Measurements from ENCODE around the gene IFNGR1. TPM values are rescaled to one million over a fixed set of nuclear protein-coding genes. Genes with fewer than 3 reads are reported as not detected.

IFNGR1 gene
- total RNA-seq (100 to 1,000 TPM; 115 to 157 (median 141) TPM), polyA plus RNA-seq (125 TPM)
- long read RNA-seq, donor 1, transcript IFNGR1-207 (7 exons, 2,492 nt) = minor isoform, 31 of 453 reads
- long read RNA-seq, donor 1, transcript IFNGR1-201 (7 exons, 2,139 nt) = major isoform, 372 of 453 reads
- long read RNA-seq, donor 1, transcript IFNGR1-211 (8 exons, 2,519 nt) = minor isoform, 9 of 453 reads
- long read RNA-seq, donor 1, partial matches to known transcripts = 12 of 453 reads
- long read RNA-seq, donor 1, other reads (novel, unspliced or antisense) = 22 of 453 reads
- long read RNA-seq, donor 2, transcript IFNGR1-207 (7 exons, 2,492 nt) = minor isoform, 16 of 216 reads
- long read RNA-seq, donor 2, transcript IFNGR1-201 (7 exons, 2,139 nt) = major isoform, 178 of 216 reads
- long read RNA-seq, donor 2, transcript IFNGR1-211 (8 exons, 2,519 nt) = minor isoform, 5 of 216 reads
- long read RNA-seq, donor 2, partial matches to known transcripts = 5 of 216 reads
- long read RNA-seq, donor 2, other reads (novel, unspliced or antisense) = 5 of 216 reads
- long read RNA-seq, donor 3, transcript IFNGR1-207 (7 exons, 2,492 nt) = minor isoform, 58 of 1,521 reads
- long read RNA-seq, donor 3, transcript IFNGR1-201 (7 exons, 2,139 nt) = major isoform, 1,349 of 1,521 reads
- long read RNA-seq, donor 3, transcript IFNGR1-211 (8 exons, 2,519 nt) = minor isoform, 27 of 1,521 reads
- long read RNA-seq, donor 3, transcript IFNGR1-209 (7 exons, 1,948 nt) = minor isoform, 8 of 1,521 reads
- long read RNA-seq, donor 3, partial matches to known transcripts = 20 of 1,521 reads
- long read RNA-seq, donor 3, other reads (novel, unspliced or antisense) = 54 of 1,521 reads
- long read RNA-seq, donor 4, transcript IFNGR1-201 (7 exons, 2,139 nt) = major isoform, 197 of 239 reads
- long read RNA-seq, donor 4, transcript IFNGR1-207 (7 exons, 2,492 nt) = minor isoform, 15 of 239 reads
- long read RNA-seq, donor 4, partial matches to known transcripts = 2 of 239 reads
- long read RNA-seq, donor 4, other reads (novel, unspliced or antisense) = 18 of 239 reads

DNA sequence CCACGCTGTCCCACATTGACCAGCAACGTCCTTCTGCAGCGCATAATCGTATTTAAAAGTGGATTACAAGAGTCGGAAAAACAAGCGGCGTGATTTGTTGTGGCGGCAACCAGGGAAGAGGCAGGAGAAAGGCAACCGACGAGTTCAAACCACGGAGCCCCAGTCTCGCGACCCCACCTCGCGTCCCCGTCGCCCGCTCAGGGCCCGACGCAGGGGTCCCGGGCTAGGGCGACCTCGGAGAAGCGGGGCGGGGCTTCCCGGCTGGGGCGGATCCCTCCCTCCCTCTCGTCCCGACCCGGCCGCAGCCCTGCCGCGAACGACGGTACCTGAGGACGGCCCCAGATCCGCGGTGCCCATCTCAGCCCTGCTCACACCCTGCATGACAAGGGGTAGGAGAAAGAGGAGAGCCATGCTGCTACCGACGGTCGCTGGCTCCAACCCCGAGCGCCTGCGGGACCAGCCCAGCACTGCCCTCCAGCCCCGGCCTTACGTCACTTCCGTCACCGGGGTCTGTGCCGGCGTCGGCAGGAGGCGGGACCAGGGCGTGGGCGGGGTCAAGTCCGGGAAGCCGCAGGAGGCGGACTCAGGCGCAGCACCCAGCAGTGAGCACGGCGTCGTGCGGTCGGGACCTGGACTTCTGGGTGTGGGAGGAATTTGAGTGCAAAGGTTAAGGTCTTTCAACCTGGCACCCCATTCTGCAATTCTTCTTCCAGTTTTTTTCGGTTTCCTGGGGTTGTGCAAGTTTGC, at the start of gene IFNGR1:
TSS of gene IFNGR1 (minus strand) at position 469 of the 747 bp plus-strand sequence. CDS start at position 411, 58 bp downstream.
- under 1% methylated on average over 62 of the region's 64 CpGs for WGBS

DNA sequence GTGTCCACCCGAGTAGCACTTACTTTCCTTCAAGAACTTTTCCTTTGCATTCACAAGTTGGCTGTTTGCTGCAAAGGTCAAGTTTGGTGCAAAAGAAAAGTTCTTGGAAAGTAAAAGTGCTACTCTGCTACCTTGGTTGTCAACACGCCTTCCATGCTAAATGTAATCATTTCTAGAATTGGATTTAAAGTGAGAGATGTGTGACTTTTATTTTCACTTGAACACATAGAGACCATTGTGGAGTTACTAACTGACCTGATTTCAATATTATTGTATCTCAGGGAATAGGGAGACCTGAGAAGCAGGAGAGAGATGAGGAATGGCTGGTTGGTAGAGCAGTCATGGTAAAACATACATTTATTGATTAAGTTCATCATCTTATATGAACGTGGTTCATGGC, 49.7 kb upstream of the IFNGR1 start:
- Histone ChIP-seq H3K27ac (ENCODE audit: low read length) (no peak overlapping the region), H3K9me3 (ENCODE audit: control insufficient read depth, low read length) (no peaks in the 10 kb centered on the region), H3K4me3 (ENCODE audit: low read length) (no peak overlapping the region), H3K4me1 (ENCODE audit: control insufficient read depth, insufficient read depth, low read length) (peaks cover 3% of the 10 kb centered on the region), H3K27me3 (ENCODE audit: control insufficient read depth, insufficient read depth) (no peaks in the 10 kb centered on the region)
- intact Hi-C loops (cut with DNase I) = loop anchor here in 3 of 4 donors (10.0 kb wide), 3 partner anchors 54 to 376 kb away; partner anchors contain the start of gene IFNGR1 (in 1 of the 3)
- 96% methylated on average over 3 of the region's 3 CpGs for whole genome bisulfite sequencing
- ATAC-seq (no peak), DNase-seq (no peak)

More for the DNA sequence above, at the start of gene IFNGR1:
- H3K27me3 ChIP-seq (ENCODE audit: control insufficient read depth, insufficient read depth) = no peaks in the 10 kb centered on the region
- H3K4me3 ChIP-seq (ENCODE audit: low read length) = peak within 1 kb of the TSS; percentile 83
- H3K9me3 ChIP-seq (ENCODE audit: control insufficient read depth, low read length) = no peaks in the 10 kb centered on the region
- intact Hi-C loops (cut with DNase I) = loop anchor here in 1 of 4 donors (10.0 kb wide), 2 partner anchors 46 to 124 kb away; no protein-coding TSS in a partner anchor
- H3K4me1 ChIP-seq (ENCODE audit: control insufficient read depth, insufficient read depth, low read length) = peaks cover 14% of the 10 kb centered on the region
- DNase-seq = peak; percentile 98 to 100 (median 99)
- peak; percentile 98 for ATAC-seq
- peak within 1 kb of the TSS; percentile 88 for H3K27ac ChIP-seq (ENCODE audit: low read length)

DNA sequence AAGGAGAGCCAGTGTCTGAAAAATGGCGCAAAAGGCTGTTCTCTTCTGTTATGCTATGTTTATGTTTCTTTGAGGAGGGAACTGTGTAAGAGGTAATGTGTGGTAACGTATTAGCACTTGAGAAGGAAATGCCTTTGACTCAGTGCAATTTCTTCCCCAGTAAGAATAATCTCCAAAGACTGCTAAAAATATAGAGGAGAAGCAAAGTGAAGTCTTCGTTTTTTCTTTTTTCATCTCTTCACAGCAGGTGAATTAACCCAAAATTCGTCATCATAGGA, 47.1 kb upstream of the IFNGR1 start:
- no peak for ATAC-seq
- DNase-seq = no peak
- intact Hi-C loops (cut with DNase I) = loop anchor here in 3 of 4 donors (10.0 kb wide), 3 partner anchors 51 to 379 kb away; partner anchors contain the start of gene IFNGR1 (in 1 of the 3)
- no peak overlapping the region for H3K27ac ChIP-seq (ENCODE audit: low read length)
- H3K9me3 ChIP-seq (ENCODE audit: control insufficient read depth, low read length) = no peaks in the 10 kb centered on the region
- no peak overlapping the region for H3K4me3 ChIP-seq (ENCODE audit: low read length)
- WGBS = 79% methylated on average over 4 of the region's 4 CpGs
- H3K27me3 ChIP-seq (ENCODE audit: control insufficient read depth, insufficient read depth) = no peaks in the 10 kb centered on the region
- peaks cover 3% of the 10 kb centered on the region for H3K4me1 ChIP-seq (ENCODE audit: control insufficient read depth, insufficient read depth, low read length)

DNA sequence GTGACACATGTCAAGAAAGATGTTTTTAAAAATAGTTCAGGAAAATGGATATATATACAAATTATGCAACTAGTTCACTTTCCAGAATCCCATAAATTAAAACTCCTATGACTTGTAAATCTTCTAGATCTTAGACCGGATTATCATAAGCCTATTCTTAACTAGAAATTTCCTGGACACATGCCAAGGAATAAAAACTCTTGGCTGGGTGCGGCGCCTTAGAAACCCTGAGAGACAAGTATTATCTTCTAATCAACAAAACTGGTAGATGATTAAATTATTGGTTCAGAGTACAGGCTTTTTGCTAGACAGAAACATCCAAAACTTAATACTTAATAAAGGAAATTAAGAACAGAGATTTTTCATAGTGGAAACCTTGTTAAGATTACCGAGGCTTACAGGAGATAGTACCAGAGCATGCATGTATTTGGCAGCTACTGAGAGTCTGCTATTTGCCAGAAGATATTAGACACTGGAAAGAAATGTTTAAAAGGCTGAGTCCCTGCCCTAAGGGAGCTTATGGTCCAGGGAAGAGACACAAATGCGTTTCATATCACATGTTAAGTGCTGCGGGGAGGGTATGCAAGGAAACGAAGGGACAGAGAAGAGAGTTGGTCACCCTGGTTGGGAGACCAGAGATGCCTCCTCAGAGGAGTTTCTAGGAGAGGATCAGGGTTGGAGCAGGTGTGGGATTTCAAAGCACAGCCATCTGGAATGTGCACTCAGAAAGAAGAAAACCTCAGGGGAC, 46.5 kb upstream of the IFNGR1 start:
- Histone ChIP-seq H3K4me1 (ENCODE audit: control insufficient read depth, insufficient read depth, low read length) (peaks cover 6% of the 10 kb centered on the region), H3K27ac (ENCODE audit: low read length) (no peak overlapping the region), H3K9me3 (ENCODE audit: control insufficient read depth, low read length) (no peaks in the 10 kb centered on the region), H3K4me3 (ENCODE audit: low read length) (no peak overlapping the region), H3K27me3 (ENCODE audit: control insufficient read depth, insufficient read depth) (no peaks in the 10 kb centered on the region)
- intact Hi-C loops (cut with DNase I) = loop anchor here in 3 of 4 donors (10.0 kb wide), 3 partner anchors 51 to 379 kb away; partner anchors contain the start of gene IFNGR1 (in 1 of the 3)
- ATAC-seq (peak; percentile 40 to 43), DNase-seq (no peak)
- 46% methylated on average over 7 of the region's 7 CpGs for WGBS

DNA sequence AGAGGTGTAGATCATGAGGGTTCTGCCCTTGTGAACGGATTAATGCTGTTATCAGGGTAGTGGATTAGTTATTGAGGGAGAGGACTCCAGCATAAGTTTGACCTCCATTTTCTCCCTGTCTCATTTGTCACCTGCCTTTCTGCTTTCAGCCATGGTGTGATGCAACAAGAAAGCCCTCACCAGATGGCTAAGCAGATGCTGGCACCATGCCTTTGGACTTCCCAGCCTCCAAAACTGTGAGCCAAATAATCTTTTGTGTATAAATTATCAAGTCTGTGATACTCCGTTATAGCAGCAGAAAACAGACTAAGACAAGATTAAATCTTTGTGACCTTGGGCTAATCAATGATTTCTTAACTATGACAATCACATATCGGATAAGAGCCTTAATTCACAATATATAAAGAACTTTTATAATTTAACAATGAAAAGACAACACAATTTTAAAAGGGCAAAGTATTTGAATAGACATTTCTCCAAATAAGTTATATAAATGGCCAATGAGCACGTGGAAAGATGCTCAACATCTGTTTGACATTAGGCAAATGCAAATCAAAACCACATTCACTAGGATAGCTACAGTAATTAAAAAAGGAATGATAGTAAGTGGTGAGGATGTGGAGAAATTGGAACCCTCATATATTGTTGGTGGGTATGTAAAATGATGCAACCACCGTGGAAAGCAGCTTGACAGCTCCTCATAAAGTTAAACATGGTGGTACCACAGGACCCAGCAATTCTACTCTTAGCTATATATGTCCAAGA, 45.3 kb upstream of the IFNGR1 start:
- Histone ChIP-seq H3K4me3 (ENCODE audit: low read length) (no peak overlapping the region), H3K4me1 (ENCODE audit: control insufficient read depth, insufficient read depth, low read length) (peaks cover 7% of the 10 kb centered on the region), H3K27ac (ENCODE audit: low read length) (no peak overlapping the region), H3K9me3 (ENCODE audit: control insufficient read depth, low read length) (no peaks in the 10 kb centered on the region), H3K27me3 (ENCODE audit: control insufficient read depth, insufficient read depth) (no peaks in the 10 kb centered on the region)
- ATAC-seq (no peak), DNase-seq (peak in 1 of 3 donors; percentile 48)
- intact Hi-C loops (cut with DNase I) = loop anchor here in 3 of 4 donors (10.0 kb wide), 3 partner anchors 50 to 380 kb away; partner anchors contain the start of gene IFNGR1 (in 1 of the 3)
- 58% methylated on average over 5 of the region's 5 CpGs for WGBS

DNA sequence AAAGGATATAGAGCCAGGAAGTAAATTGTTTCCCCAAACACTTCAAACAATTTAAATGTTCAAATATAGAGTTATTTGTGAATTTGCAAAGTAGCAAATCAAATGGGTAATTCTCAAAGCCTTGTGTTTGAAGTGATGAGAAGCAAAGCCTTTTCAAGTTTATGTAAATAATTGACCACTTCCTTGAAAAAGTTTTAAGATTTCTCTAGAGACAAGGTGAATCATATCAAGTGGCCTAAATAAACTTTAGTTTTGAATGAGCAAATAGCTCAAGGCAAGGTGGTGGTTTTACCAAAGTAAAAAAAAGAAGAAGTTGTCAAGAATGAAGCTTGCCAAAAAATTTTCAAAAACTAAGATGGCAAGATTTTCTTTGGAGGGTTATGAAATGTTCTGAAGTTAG, 42.6 kb upstream of the IFNGR1 start:
- no peak overlapping the region for H3K27ac ChIP-seq (ENCODE audit: low read length)
- ATAC-seq = no peak
- intact Hi-C loops (cut with DNase I) = loop anchor here in 3 of 4 donors (10.0 kb wide), 3 partner anchors 47 to 383 kb away; partner anchors contain the start of gene IFNGR1 (in 1 of the 3)

DNA sequence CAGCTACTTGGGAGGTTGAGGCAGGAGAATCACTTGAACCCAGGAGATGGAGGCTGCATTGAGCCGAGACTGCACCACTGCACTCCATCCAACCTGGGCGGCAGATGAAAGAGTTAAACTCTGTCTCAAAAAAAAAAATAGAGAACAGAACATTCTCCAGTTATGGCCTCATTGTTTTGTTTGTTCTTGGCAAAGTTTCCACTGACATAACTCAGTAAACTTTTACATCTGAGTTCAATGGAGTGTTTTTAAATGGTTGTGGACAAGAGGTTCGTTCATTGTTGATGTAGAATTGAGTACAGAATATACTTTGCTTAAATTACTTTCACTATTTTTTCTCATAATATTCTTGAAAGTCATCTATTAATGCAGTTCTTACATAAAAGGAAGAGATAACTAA, 42.2 kb upstream of the IFNGR1 start:
- peak; percentile 28 to 46 for ATAC-seq

More for the DNA sequence above, 42.6 kb upstream of the IFNGR1 start:
- Histone ChIP-seq H3K4me1 (ENCODE audit: control insufficient read depth, insufficient read depth, low read length) (peaks cover 7% of the 10 kb centered on the region), H3K9me3 (ENCODE audit: control insufficient read depth, low read length) (no peaks in the 10 kb centered on the region), H3K4me3 (ENCODE audit: low read length) (no peak overlapping the region), H3K27me3 (ENCODE audit: control insufficient read depth, insufficient read depth) (no peaks in the 10 kb centered on the region)
- no peak for DNase-seq

DNA sequence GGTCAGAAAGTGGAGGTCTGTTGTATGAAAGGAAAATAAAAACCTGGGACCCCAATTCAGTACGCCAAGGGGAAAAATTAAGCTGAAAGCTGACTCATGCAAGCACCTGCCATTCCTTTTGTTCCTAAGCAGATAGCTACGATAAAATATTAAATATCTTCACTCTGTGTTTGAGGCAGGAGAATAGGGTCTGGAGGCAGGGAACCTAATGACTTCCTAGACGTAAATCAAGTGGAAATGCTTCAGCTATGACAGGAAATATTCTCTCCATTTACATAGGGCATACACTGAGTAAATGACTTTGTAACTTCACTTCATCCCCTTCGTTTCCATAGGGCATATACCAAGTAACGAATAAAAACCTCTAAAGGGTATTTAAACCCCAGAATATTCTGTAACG, 41.0 kb upstream of the IFNGR1 start:
- Histone ChIP-seq H3K9me3 (ENCODE audit: control insufficient read depth, low read length) (no peaks in the 10 kb centered on the region), H3K27me3 (ENCODE audit: control insufficient read depth, insufficient read depth) (no peaks in the 10 kb centered on the region), H3K27ac (ENCODE audit: low read length) (no peak overlapping the region), H3K4me3 (ENCODE audit: low read length) (no peak overlapping the region), H3K4me1 (ENCODE audit: control insufficient read depth, insufficient read depth, low read length) (peaks cover 4% of the 10 kb centered on the region)
- intact Hi-C loops (cut with DNase I) = loop anchor here in 3 of 4 donors (10.0 kb wide), 3 partner anchors 45 to 385 kb away; partner anchors contain the start of gene IFNGR1 (in 1 of the 3)
- ATAC-seq (no peak), DNase-seq (no peak)
- 75% methylated on average over 6 of the region's 6 CpGs for WGBS

More for the DNA sequence above, 42.2 kb upstream of the IFNGR1 start:
- Histone ChIP-seq H3K4me1 (ENCODE audit: control insufficient read depth, insufficient read depth, low read length) (peaks cover 7% of the 10 kb centered on the region), H3K4me3 (ENCODE audit: low read length) (no peak overlapping the region), H3K27ac (ENCODE audit: low read length) (peak overlapping the region; percentile 66), H3K27me3 (ENCODE audit: control insufficient read depth, insufficient read depth) (no peaks in the 10 kb centered on the region), H3K9me3 (ENCODE audit: control insufficient read depth, low read length) (no peaks in the 10 kb centered on the region)
- 35% methylated on average over 3 of the region's 3 CpGs for WGBS
- intact Hi-C loops (cut with DNase I) = loop anchor here in 3 of 4 donors (10.0 kb wide), 3 partner anchors 47 to 383 kb away; partner anchors contain the start of gene IFNGR1 (in 1 of the 3)
- no peak for DNase-seq

DNA sequence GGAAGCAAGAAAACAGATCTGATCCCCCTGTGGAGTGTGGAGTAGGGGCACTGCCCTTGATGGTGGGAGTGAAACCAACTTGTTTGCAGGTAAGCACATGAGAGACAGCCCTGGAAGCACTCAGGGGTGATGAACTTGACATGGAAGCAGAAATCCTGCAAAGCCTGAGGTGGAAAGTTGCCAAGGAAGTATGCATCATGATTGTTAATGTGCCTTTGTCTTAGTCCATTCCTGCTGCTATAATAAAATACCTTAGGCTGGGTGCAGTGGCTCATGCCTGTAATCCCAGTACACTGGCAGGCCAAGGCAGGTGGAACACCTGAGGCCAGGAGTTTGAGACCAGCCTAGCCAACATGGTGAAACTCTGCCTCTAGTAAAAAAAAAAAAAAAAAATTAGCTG, 40.2 kb upstream of the IFNGR1 start:
- ATAC-seq (no peak), DNase-seq (no peak)
- Histone ChIP-seq H3K27me3 (ENCODE audit: control insufficient read depth, insufficient read depth) (no peaks in the 10 kb centered on the region), H3K4me3 (ENCODE audit: low read length) (no peak overlapping the region), H3K27ac (ENCODE audit: low read length) (no peak overlapping the region), H3K9me3 (ENCODE audit: control insufficient read depth, low read length) (no peaks in the 10 kb centered on the region), H3K4me1 (ENCODE audit: control insufficient read depth, insufficient read depth, low read length) (peaks cover 4% of the 10 kb centered on the region)
- intact Hi-C loops (cut with DNase I) = no loop called here
